GM19395 (cell line): ENCODE data around the gene SLC22A17.
"Not testable (repeated sequence)": the region's sequence is repeated elsewhere in the genome, so short reads cannot be mapped to it uniquely, and the experiment has no call there.

Experiments used
- ATAC-seq: cut with Tn5 transposase; IDR thresholded peaks from one replicate; pipeline ENCODE4 v1.9.1; 2021; ENCODE audit warnings: mild to moderate bottlenecking, moderate library complexity; ENCODE audit not compliant: unreplicated experiment

Gene SLC22A17

DNA sequence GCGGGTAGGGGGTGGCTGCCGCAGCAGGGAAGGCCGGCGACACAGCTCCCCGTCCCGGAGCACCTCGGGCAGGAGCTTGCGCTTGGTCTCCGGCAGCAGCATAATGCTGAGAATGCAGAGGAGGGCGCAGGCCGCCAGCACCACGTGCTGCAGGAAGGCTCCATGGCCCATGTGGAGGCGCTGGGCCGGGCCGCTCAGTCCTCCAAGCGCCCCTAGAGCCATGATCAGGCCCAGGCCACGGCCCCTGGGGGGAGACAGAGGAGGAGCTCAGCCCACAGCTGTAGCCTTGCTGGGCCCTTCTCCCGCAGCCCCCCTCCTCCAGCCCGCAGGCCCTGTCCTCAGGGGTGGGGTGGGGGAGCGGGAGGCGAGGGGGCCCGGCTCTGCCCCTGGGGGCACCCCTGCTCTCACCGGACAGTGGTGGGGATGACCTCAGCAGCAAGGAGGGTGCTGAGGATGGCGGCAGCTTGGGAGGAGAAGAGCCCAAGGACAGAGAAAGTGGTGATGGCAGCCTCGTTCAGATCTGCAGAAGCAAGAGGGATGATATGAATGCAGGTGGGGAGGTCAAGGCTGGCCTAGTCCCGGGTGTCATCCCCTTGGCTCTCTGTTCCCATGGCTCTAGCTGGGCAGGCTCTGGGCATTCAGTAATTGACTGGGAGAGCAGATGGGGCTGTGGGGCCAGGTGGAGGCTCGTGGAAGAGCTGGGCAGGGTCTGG, 5.8 kb downstream of the SLC22A17 start:
- no peak for ATAC-seq

DNA sequence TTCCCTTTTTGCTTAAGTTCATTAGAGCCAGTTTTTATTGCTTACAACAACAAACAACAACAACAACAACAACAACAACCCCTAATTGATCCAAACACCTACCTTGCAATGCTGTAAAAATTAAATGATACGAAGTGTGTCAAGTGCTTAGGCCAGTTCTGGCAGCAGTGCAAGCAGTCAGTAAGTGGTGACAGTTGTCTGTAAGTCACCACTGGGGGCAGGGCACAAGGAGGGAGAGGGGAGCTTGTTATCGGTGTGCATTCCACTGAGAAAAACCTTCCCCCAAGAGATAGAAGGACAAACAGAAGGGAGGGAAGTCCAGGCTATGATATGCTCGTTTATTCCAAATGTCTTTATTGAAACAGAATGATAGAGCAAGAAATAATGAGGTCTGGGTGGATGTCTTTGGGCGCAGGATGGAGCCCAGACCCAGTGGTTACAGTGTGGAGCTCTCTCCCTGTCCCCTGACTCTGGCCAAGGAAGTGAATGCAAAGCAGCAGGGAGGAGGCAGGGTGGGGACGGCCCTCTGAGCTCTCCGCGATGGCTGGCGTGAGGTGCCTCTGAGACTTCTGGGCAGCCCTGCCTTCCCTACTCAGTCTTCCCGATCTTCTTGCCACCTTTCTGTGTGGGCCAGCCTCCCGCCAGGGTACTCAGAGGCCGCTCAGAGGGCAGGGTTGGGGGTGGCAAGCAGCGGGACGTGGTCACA, 6.5 kb downstream of the SLC22A17 start:
- no peak for ATAC-seq

DNA sequence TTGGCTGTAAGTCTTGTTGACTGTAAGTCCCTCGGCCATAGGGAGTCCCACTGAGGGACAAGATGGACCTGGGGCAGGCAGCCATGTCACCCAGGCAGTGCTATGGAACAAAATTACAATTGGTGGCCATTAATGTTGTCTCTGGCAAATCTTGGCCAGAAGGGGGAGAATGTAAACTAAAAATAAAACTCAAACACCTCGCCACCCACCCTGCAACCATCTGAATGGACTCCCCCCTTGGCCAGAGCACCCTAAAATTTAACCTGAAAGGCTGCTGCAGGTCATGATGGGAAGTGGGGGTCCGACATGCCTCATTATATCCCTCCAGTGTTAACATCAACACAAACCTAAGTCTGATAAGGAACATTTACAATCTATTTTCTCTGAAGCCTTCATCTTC, 8.2 kb downstream of the SLC22A17 start:
- ATAC-seq, result no peak

DNA sequence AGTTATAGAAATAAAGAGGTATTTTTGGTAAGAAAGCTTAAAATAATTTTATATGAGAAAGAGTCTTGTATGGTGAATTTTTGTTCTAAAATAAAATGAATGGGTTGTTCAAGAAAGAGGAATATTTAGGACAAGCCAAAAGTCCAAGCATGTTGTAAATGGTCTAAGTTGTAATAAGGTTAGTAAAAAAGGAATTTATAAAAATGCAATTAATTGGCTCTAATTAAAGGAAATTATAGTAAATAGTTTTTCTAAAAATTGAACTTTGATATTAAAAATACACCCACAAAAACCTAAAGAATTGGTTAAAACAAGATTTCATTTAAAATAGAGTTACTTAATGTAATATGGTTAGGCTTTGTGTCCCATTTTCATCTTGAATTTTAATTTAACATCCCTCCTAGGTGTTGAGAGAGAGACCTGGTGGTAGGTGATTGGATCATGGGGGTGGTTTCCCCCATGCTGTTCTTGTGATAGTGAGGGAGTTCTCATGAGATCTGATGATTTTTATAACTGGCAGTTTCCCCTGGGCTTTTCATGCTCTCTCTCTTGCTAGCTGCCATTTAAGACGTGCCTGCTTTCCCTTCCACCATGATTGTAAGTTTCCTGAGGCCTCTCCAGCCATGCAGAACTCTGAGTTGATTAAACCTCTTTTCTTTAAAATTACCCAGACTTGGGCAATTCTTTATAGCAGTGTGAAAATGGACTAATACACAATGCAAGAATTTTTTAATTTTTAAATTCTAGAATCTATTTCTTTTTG, 13.0 kb downstream of the SLC22A17 start:
- ATAC-seq, result no peak

DNA sequence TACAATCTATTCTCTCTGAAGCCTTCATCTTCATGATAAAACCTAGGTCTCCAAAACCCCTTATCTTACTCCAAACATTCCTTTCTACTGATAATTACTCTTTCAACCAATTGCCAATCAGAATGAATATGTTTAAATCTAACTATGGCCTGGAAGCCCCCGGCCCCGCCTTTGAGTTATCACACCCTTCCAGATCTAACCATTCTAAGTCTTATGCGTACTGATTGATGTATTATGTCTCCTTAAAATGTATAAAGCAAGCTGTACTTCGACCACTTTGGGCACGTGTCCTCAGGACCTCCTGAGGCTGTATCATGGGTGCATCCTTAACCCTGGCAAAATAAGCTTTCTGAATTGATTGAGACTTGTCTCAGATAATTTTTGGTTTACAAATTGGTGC, 17.1 kb downstream of the SLC22A17 start:
- no peak for ATAC-seq

DNA sequence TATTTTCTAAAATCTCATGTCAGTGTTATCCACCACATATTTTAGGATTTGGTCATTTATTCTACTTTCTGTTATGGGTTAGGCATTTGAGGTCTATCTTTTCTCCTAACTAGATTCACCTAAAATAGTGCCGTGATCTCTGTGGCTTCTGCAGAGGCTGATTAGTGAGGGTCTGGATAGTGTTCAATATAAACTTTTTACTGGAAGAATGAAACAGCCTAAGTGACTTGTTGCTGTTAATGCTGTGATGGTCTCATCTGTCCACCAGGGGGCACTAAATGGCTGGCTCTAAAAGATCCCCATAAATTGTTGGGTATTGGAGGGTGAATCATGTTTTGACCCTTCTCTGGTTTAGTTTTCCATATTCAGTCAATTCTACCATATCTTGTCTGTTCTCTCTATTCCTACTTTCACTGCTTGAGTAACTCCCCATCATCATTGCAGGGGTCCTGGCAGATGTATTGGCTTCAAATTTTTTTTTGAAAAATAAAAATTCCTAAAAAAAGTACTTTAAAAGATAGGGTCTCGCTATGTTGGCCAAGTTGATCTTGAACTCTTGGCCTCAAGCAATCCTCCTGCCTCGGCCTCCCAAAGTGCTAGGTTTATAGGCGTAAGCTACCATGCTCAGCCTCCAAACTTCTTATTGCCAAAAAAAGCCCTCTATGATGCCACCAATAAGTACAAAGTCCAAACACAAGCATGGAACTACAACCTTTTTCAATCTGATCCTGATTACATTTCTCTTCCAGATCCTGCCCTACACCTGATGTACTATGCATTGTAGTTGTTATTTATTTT, 24.5 kb downstream of the SLC22A17 start:
- ATAC-seq, result no peak

DNA sequence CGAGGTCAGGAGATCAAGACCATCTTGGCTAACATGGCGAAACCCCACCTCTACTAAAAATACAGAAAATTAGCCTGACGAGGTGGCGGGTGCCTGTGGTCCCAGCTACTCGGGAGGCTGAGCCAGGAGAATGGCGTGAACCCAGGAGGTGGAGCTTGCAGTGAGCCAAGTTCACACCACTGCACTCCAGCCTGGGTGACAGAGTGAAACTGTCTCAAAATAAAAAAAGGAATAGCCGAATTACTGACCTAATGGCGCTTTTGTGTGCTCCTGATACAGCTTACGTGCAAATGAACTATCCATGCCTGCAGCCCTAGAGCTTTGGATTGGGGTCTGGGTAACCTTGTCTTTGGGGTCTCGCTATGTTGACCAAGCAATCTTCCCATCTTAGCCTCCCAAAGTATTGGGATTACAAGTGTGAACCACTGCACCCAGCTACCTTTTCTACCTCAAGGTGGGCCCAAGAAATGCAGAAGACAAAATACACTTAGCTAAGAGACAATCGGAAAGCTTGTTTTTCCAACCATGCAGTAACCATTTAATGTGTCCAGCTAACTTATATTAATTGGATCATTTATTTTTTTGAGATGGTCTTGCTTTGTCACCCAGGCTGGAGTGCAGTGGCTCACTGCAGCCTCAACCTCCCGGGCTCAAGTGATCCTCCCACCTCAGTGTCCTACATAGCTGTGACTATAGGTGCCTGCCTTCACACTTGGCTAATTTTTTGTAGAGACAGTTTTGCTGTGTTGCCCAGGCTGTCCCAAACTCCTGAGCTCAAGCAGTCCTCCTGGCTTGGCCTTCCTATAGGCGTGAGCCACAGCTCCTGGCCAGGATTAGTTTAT, 26.0 kb downstream of the SLC22A17 start:
- no peak for ATAC-seq

DNA sequence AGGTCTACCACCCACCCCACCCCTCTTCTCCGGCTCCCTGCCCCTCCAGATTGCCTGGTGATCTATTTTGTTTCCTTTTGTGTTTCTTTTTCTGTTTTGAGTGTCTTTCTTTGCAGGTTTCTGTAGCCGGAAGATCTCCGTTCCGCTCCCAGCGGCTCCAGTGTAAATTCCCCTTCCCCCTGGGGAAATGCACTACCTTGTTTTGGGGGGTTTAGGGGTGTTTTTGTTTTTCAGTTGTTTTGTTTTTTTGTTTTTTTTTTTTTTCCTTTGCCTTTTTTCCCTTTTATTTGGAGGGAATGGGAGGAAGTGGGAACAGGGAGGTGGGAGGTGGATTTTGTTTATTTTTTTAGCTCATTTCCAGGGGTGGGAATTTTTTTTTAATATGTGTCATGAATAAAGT, 26.9 kb downstream of the SLC22A17 start:
- ATAC-seq, result not testable (repeated sequence)

DNA sequence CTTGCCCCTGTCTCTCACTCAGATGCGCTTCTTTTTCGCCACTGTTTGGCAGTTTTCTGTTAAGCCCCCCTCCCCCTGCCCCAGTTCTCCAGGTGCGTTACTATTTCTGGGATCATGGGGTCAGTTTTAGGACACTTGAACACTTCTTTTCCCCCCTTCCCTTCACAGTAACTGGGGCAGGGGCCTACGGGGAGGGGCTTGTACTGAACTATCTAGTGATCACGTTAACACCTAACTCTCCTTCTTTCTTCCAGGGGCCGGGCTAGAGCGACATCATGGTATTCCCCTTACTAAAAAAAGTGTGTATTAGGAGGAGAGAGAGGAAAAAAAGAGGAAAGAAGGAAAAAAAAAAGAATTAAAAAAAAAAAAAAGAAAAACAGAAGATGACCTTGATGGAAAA, 27.7 kb downstream of the SLC22A17 start:
- no peak for ATAC-seq

DNA sequence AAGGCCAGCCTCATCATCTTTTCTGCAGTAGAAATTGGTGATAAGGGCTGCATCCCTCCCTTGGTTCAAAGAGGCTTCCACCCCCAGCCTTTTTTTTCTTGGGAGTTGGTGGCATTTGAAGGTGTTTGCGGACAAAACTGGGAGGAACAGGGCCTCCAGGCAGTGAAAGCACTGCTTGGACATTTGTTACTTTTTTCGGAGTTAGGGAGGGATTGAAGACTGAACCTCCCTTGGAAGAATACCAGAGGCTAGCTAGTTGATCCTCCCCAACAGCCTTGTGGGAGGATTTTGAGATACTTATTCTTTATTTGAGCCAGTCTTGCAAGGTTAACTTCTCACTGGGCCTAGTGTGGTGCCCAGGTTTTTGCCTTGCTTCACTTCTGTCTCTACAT, 28.2 kb downstream of the SLC22A17 start:
- no peak for ATAC-seq

DNA sequence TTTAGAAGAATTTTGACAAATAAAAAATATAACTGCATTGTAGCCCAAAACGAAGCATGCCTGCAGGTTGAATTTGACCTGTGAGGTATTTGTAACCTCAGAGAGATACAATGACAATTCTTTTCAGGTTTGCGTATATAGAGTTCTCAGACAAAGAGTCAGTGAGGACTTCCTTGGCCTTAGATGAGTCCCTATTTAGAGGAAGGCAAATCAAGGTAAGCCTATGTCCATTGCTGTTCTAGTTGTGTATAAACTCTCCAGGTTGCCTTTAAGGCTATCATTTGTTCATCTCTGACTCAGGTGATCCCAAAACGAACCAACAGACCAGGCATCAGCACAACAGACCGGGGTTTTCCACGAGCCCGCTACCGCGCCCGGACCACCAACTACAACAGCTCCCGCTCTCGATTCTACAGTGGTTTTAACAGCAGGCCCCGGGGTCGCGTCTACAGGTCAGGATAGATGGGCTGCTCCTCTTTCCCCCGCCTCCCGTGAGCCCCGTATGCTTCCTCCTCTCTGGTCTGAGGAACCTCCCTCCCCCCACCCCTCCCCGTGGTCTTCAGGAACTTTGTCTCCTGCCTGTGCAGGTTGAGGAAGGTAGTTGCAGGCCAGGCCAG, 28.7 kb downstream of the SLC22A17 start:
- ATAC-seq, result no peak

DNA sequence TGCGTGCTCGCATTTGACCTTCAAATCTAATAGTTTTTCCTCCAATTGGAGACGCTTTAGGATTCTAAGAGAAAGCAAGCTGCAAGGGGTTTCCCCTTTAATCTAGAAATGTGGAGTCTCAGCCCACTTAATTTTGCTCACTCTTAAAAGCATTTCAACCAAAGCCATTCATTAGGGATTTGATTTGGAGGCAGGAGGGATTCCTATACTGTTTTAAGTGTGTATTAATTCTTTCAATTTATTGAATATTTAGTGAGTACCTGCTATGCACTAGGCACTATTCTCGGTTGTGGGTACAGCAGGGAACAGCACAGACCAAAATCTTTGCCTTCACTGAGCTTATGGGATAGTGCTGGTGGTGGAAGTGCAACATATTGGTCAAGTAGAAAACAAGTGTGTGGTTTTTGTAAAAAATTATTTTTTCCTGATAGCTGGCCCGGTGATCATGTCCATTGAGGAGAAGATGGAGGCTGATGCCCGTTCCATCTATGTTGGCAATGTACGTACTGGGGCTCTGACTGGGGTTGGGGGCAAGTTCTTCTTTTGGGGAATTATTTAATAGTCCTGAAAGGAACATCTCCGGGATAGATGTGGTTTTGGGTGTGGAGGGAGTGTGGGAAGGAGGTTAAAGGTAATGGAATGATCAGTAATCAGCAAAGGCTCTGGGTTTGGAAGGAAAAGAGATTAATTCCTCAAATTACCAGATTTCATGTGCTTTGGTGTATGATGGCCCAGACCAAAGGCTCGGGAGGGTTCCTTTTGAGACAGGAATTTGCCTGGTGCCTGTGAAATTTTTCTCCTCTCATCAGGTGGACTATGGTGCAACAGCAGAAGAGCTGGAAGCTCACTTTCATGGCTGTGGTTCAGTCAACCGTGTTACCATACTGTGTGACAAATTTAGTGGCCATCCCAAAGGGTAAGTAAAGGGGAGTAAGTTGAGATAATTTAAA, 29.8 kb downstream of the SLC22A17 start:
- ATAC-seq, result no peak

DNA sequence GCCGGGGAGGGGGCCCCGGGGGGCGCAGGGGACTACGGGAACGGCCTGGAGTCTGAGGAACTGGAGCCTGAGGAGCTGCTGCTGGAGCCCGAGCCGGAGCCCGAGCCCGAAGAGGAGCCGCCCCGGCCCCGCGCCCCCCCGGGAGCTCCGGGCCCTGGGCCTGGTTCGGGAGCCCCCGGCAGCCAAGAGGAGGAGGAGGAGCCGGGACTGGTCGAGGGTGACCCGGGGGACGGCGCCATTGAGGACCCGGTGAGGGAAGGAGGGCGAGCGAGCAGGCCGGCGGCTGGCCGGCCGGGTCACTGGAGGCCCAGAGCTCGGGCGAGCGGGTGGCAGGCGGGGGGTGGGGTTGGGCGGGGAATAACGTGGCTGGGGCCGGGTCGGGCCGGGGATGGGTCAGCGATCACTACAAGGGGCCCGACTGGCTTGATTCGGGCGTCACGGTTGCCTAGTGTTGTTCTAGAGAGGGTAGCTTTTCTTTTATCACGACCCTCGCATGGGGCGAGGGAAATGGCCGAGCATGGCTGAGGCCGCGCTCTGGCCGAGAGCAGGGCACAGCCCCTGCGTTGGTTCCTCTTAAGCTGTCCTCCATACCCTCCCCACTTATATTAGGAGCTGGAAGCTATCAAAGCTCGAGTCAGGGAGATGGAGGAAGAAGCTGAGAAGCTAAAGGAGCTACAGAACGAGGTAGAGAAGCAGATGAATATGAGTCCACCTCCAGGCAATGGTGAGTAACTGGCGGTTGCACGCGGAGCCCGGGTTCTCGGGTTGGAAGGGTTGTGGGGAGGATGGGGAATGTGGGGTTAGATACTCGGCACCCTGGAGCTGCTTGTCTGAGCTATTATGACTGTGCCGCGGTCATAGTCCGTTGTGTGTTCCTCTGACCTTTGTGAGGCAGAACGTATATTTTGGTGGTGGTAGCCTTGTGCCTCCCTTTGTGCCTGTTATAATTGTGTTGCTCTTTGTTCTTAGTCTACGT, 30.8 kb downstream of the SLC22A17 start:
- ATAC-seq, result peak; percentile 9

DNA sequence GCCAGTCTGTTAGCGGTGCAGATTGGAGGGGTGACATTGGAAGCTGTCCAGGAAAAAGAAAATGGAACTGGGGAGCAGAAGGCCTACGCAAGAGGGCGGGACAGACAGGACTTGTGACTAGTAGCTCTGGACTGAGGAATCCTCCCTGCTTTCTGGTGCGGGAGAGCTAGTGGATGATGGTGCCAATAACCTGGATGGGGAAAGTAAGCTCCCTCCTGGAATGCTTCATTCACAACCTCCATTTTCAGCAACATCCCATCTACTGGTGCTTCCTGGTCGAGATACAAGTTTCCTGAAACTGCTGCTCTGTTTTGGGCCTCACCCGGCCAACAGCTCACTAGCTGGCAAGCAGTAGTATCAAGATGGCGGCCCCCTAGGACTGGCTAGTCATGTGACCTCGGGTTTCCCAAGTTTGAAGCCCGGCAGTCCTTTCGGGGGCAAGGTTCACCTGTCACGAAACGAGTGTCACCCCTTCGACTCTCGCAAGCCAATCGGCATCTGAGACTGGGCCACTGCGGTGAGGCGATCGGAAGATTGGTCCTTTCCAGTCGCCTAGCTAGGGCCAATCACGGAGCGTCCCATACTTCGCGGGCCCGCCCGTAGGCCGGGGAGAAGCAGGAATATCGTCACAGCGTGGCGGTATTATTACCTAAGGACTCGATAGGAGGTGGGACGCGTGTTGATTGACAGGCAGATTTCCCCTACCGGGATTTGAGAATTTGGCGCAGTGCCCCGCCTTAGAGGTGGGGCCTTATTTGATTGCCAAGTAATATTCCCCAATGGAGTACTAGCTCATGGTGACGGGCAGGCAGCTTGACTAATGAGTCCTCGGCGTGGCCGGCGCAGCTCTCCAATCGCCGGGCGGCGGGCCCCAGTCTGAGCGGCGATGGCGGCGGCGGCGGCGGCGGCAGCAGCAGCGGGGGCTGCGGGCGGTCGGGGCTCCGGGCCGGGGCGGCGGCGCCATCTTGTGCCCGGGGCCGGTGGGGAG, 31.8 kb downstream of the SLC22A17 start, which contains the start of gene PABPN1:
Gene PABPN1, plus strand, starts transcription at position 874 of the 988 bp plus-strand sequence. Its CDS starts 13 bp downstream, at position 887.
- ATAC-seq, result peak; percentile 93

DNA sequence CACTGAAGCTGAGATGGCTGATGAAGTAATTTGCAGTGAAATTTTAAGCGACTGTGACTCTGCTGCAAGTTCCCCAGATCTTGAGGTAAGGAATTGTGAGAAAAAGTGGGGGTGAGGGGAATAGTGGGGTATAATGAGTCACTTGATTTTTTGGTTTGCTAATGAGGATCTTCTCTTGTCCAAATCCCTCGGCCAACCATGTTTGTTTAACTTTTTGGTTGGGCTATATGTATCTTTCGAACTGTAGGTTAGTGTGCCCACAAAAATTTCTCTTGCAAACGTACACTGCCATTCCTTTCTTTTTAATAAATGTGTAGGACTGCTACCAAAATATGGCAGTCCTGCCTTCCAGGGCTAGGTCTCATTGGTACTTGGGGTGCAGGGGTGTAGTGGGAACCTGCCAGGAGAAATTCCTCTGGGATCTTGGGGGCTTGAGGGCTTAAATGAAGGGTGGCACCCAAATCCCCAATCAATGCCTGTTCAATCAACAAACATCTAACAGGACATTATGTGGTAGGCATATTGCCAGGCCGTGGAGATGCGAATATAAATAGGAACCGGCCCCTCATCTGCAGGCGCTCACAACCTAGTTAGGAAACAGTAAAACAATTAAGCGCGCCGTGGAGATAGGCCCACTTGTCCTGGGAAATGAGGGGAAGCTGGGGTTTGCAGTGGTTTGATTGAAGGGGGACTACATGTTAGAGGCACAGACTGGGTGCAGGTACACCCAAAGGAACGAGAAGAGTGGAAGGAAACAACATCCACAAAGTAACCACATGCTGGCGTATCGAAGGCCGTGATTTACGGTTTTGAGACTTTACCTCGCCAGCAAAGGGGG, 32.7 kb downstream of the SLC22A17 start:
- ATAC-seq, result no peak
